ENCODE results near the gene TMEM108.

- TF ChIP-seq POLR2A (IDR thresholded peaks at IDR 0.05) (no peak), CTCF (IDR thresholded peaks at IDR 0.05) (no peak)
Observed at GRCh38 chr3:133066026-133066425, 27.8 kb downstream of the TMEM108 start.
